Testis (tissue), 2 donors: Measurements from ENCODE around the gene PSMB7.

ENCODE experiments used
- CTCF ChIP-seq, 3 experiments: fragments of 450-650 bp in 2 of 3; fragments of 200-600 bp in 1 of 3; sonication (generic) in 1 of 3; IDR thresholded peaks; one replicate each; pipeline ENCODE4 v1.5.1; 2016 to 2019; ENCODE audit warnings: antibody characterized with exemption in 3 of 3, mild to moderate bottlenecking in 2 of 3, moderate library complexity in 1 of 3
- POLR2A ChIP-seq: fragments of 450-650 bp; IDR thresholded peaks from one replicate; pipeline ENCODE4 v1.6.1; 2017; ENCODE audit warnings: antibody characterized with exemption, mild to moderate bottlenecking, moderate library complexity

DNA sequence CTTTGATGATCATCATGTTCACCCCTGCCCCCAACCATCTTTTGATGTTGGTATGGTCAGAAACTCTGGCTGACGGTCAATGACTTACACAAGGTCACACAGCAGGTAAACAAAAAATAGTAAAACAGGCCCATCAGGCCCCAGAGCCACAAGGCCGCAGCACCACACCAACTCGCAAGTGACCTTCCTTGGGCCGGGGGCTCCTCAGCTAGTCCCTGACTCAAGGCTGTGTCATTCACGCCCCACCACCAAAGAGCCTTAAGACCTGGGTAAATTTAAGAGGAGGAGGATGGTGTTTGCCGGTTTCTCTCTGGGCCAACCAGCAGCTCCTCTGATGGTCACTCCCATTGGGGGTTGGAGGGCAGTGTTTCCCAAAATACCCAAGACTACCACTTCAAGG lies 55.8 kb downstream of the PSMB7 start:
- no peak for TF ChIP-seq CTCF (IDR thresholded peaks at IDR 0.05)
- no peak for TF ChIP-seq POLR2A
